ENCODE measurements around the gene PIGQ.
A peak's percentile ranks its signal among the peaks of the same experiment; 100 is the strongest.

PIGQ gene

DNA sequence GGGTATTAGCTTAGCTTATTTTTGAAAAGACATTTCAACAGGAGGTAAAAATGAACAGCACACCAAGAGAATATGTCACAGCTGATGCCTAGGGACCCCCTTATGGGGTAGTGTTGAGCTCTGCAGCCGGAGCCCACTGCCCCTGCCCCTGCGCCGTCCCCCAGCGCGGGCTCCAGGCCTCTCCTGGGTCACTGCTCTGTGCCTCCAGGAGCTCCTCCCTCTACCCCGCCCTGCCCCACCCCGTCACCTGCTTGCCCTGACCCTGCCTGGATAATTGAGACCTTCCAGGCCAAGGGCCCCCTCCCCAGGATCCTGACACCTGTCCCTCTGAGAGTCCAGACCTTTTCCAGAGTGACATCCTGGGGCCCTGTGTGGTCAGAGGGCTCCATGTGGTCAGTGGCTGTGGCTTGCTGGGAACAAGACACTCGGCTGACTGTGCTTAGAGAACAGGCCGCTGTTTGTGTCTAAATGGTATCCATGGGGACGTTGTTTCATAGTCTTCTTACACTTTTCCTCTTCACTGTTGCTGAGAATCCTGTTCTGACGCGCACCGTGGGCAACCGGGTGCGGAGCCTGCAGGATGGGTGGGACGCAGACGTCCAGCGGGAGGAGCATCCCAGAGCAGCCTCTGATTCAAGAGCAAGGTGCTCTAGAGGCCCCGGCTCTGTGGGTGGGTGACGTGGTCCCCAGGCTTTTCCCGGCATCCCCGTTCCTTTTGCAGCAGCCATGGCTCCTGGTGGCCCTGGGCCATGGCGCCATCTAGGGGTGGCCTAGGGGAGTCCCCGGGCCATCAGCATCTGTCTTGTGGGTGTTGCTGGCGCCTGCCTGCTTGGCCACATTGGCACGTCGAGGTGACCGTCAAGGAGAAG lies 41.0 kb downstream of the PIGQ start:
- peak; percentile 72 for TF ChIP-seq CTCF (IDR thresholded peaks at IDR 0.05)
- peaks cover 48% of the 10 kb centered on the region for H3K79me2 ChIP-seq
- H3K36me3 ChIP-seq (ENCODE audit: control insufficient read depth, insufficient read depth, low read length) = no peaks in the 10 kb centered on the region
- H3K4me2 ChIP-seq (ENCODE audit: low read length) = no peak overlapping the region
- H3K4me3 ChIP-seq (ENCODE audit: low read depth, low read length) = no peak overlapping the region
- no peak overlapping the region for H3K9ac ChIP-seq
- no peak overlapping the region for H2AFZ ChIP-seq
- no peak overlapping the region for H3K27ac ChIP-seq
- H3K9me3 ChIP-seq (ENCODE audit: control insufficient read depth, low read length) = no peaks in the 10 kb centered on the region
- no peaks in the 10 kb centered on the region for H3K4me1 ChIP-seq
- H3K27me3 ChIP-seq (ENCODE audit: control insufficient read depth, insufficient read depth, low read length) = no peaks in the 10 kb centered on the region

DNA sequence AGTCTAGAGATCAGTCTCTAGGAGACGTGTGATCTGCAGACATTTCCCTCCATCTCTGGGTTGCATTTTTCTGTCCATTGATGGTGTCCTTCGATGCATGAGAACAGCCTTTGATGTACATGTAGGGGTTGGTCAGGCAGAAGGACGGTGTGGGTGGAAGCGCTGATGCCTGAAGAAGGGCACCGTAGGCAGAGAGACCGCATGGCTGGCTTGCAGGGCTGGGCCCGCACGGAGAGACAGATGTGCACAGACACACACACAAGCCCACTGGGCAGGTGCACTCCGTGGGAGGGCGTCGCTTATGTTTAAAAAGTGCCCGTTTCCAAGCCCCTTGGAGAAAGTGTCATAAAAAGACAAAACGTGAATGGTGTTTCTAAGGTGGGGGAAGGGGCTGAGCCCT lies 45.4 kb downstream of the PIGQ start:
- Histone ChIP-seq H3K4me3 (ENCODE audit: low read depth, low read length) (no peak overlapping the region), H3K9ac (no peak overlapping the region), H2AFZ (no peak overlapping the region), H3K4me1 (no peaks in the 10 kb centered on the region), H3K9me3 (ENCODE audit: control insufficient read depth, low read length) (no peaks in the 10 kb centered on the region), H3K27ac (no peak overlapping the region), H3K79me2 (peaks cover 22% of the 10 kb centered on the region), H3K4me2 (ENCODE audit: low read length) (no peak overlapping the region), H3K27me3 (ENCODE audit: control insufficient read depth, insufficient read depth, low read length) (no peaks in the 10 kb centered on the region), H3K36me3 (ENCODE audit: control insufficient read depth, insufficient read depth, low read length) (no peaks in the 10 kb centered on the region)
- no peak for TF ChIP-seq CTCF (IDR thresholded peaks at IDR 0.05)

DNA sequence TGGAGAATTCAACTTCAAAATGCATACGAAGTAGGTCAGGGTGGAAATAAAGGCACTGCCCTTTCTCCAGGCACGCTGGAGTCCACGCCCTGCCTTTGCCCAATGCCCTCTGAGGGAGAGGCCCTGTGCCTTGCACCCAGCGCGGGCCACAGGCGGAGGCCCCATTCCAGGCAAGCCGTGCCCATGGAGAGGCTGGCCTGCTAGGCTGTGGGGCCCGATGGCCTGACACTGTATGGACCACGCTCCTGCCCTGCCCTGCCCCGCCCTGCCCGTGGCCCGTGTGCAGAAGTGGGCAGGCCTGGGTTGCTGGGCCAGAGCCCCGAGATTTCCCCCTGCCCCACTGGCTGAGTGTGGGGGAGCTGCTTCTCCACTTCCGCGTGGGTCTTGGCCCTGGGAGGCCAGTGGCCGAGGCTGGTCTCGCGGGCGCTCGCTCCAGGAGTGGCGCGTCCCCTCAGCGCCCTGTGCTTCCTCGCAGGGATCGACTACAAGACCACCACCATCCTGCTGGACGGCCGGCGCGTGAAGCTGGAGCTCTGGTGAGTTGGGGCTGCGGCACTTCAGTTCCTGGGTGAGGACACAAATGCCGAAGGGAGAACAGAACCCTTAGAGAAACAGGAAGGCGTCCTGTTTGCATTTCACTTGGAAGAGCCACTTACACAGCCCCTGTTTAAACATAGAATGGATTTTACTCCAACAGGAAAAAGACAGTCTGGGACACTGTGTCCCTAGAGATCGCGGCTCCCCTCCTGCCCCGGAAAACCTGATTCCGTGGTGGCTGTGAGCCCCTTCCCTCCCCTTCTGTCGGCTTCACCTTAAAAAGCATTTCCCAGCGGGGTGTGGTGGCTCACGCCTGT lies 47.2 kb downstream of the PIGQ start:
- no peak overlapping the region for H3K4me2 ChIP-seq (ENCODE audit: low read length)
- H3K4me1 ChIP-seq = peaks cover 6% of the 10 kb centered on the region
- H3K36me3 ChIP-seq (ENCODE audit: control insufficient read depth, insufficient read depth, low read length) = no peaks in the 10 kb centered on the region
- no peak overlapping the region for H3K4me3 ChIP-seq (ENCODE audit: low read depth, low read length)
- TF ChIP-seq CTCF (IDR thresholded peaks at IDR 0.05) = no peak
- H3K9me3 ChIP-seq (ENCODE audit: control insufficient read depth, low read length) = no peaks in the 10 kb centered on the region
- peaks cover 11% of the 10 kb centered on the region for H3K79me2 ChIP-seq
- no peak overlapping the region for H3K9ac ChIP-seq
- H3K27me3 ChIP-seq (ENCODE audit: control insufficient read depth, insufficient read depth, low read length) = no peaks in the 10 kb centered on the region
- H3K27ac ChIP-seq = no peak overlapping the region
- H2AFZ ChIP-seq = no peak overlapping the region

GRCh38 chr16:617855-618254 lies 48.1 kb downstream of the PIGQ start:
- Histone ChIP-seq H3K9ac (no peak overlapping the region), H2AFZ (no peak overlapping the region), H3K4me1 (peaks cover 7% of the 10 kb centered on the region), H3K27me3 (ENCODE audit: control insufficient read depth, insufficient read depth, low read length) (no peaks in the 10 kb centered on the region), H3K79me2 (peaks cover 11% of the 10 kb centered on the region), H3K4me3 (ENCODE audit: low read depth, low read length) (no peak overlapping the region), H3K27ac (no peak overlapping the region), H3K4me2 (ENCODE audit: low read length) (no peak overlapping the region), H3K9me3 (ENCODE audit: control insufficient read depth, low read length) (no peaks in the 10 kb centered on the region), H3K36me3 (ENCODE audit: control insufficient read depth, insufficient read depth, low read length) (no peaks in the 10 kb centered on the region)
- TF ChIP-seq CTCF (IDR thresholded peaks at IDR 0.05) = no peak

Measured in parathyroid adenoma (tissue), 2 donors.